K562 (cell line): Measurements from ENCODE around the gene NR3C2. TPM values are rescaled to one million over a fixed set of nuclear protein-coding genes. Genes with fewer than 3 reads are reported as not detected.

Source experiments
- ATAC-seq: fragments of 200-7000 bp; cut with Tn5 transposase; 3 replicates; pipeline ENCODE4 v1.9.1; 2020; ENCODE audit warnings: moderate library complexity
- BruUV-seq: library from RNA; stranded (reverse); fragments of 400-500 nt; replicated peaks from 2 replicates; lab custom pipeline; 2021; lab: Mats Ljungman, UMichigan
- CTCF ChIA-PET: fragments of 300-600 bp; formaldehyde crosslinking; extraction: SDS; loops from one replicate; lab custom pipeline; 2021; ENCODE audit warnings: low intra/inter-chr PET ratio; lab: Yijun Ruan, JAX
- POLR2A ChIA-PET: fragments of 300-600, 350-650 bp; sonication (Branson Sonifier 250); formaldehyde crosslinking; extraction: SDS; loops from one replicate; lab custom pipeline; 2021; ENCODE audit warnings: antibody characterized with exemption, inconsistent platforms; lab: Yijun Ruan, JAX
- DNase-seq, 4 experiments: peaks; one replicate each; pipeline versions ENCODE4 v3.0.0 to v3.0.0-alpha.2; 2011 to 2018; ENCODE audit warnings: low spot score in 3 of 4, mixed read lengths in 3 of 4; ENCODE audit errors: extremely low read depth in 1 of 4
- FAIRE-seq: peaks from 2 replicates; lab custom pipeline; 2011; peaks lifted over from hg19 to GRCh38; lab: Jason Lieb, UNC
- H2AFZ ChIP-seq: 2 replicates; pipeline ENCODE4 v1.6.0; 2011; ENCODE audit warnings: low read depth, low read length, control low read depth, inconsistent platforms
- H3K27ac ChIP-seq: fragments of 200-600 bp; 3 replicates; pipeline ENCODE4 v1.8.0; 2011; ENCODE audit warnings: low read depth, mild to moderate bottlenecking, control low read depth, inconsistent platforms, low read length, moderate library complexity, mixed read lengths; ENCODE audit errors: extremely low read depth
- H3K27me3 ChIP-seq, 2 experiments: fragments of 300-600 bp in 1 of 2; 2 replicates in 1 of 2; 3 replicates in 1 of 2; pipeline versions ENCODE4 v1.6.0 to v1.8.0; 2011; ENCODE audit warnings: inconsistent platforms in 2 of 2, low read length in 2 of 2, mild to moderate bottlenecking in 1 of 2, mixed read lengths in 1 of 2, moderate library complexity in 1 of 2; ENCODE audit not compliant: control insufficient read depth in 2 of 2, insufficient read depth in 2 of 2
- H3K36me3 ChIP-seq: fragments of 300-600 bp; 3 replicates; pipeline ENCODE4 v1.8.0; 2011; ENCODE audit warnings: mild to moderate bottlenecking, low read length, inconsistent platforms; ENCODE audit not compliant: control insufficient read depth, insufficient read depth
- H3K4me1 ChIP-seq, 2 experiments: fragments of 200-600 bp in 1 of 2; replicated peaks in 1 of 2; 2 replicates in 1 of 2; 3 replicates in 1 of 2; pipeline versions ENCODE4 v1.5.1 to v1.8.0; 2011; ENCODE audit warnings: inconsistent platforms in 2 of 2, low read length in 2 of 2, mild to moderate bottlenecking in 1 of 2, mixed read lengths in 1 of 2, moderate library complexity in 1 of 2; ENCODE audit not compliant: control insufficient read depth in 2 of 2, insufficient read depth in 2 of 2
- H3K4me2 ChIP-seq: 2 replicates; pipeline ENCODE4 v1.6.1; 2011; ENCODE audit warnings: low read length, control low read depth, inconsistent platforms, mixed read lengths; ENCODE audit not compliant: insufficient read depth
- H3K4me3 ChIP-seq: fragments of 200-600 bp; sonication (generic), shearing (Covaris generic); 2 replicates; pipeline ENCODE4 v1.5.1; 2016; ENCODE audit warnings: control low read depth, inconsistent platforms
- H3K79me2 ChIP-seq: fragments of 200-600 bp; 3 replicates; pipeline ENCODE4 v1.8.0; 2011; ENCODE audit warnings: low read length, inconsistent platforms; ENCODE audit not compliant: control insufficient read depth, insufficient read depth
- H3K9ac ChIP-seq, 2 experiments: 2 replicates each; pipeline versions ENCODE4 v1.6.0 to v1.6.1; 2011; ENCODE audit warnings: low read depth in 2 of 2, low read length in 2 of 2, control low read depth in 1 of 2, inconsistent platforms in 1 of 2, mild to moderate bottlenecking in 1 of 2, mixed read lengths in 1 of 2; ENCODE audit not compliant: insufficient read depth in 1 of 2
- H3K9me1 ChIP-seq: one replicate; pipeline ENCODE4 v1.6.0; 2011; ENCODE audit warnings: inconsistent platforms, mild to moderate bottlenecking, low read length, moderate library complexity; ENCODE audit not compliant: control insufficient read depth, insufficient read depth
- H3K9me3 ChIP-seq: replicated peaks from 2 replicates; pipeline ENCODE4 v1.5.1; 2011; ENCODE audit warnings: low read depth, low read length, inconsistent platforms; ENCODE audit not compliant: control insufficient read depth, insufficient read depth
- H4K20me1 ChIP-seq: replicated peaks from 2 replicates; pipeline ENCODE4 v1.6.1; 2011; ENCODE audit warnings: low read length, inconsistent platforms, mixed read lengths; ENCODE audit not compliant: control insufficient read depth, insufficient read depth
- ATF1 ChIP-seq, 2 experiments: fragments of 450-650 bp in 1 of 2; IDR thresholded peaks; 2 replicates each; pipeline ENCODE4 v1.6.1; 2016; ENCODE audit warnings: missing compliant biosample characterization in 1 of 2, missing genetic modification characterization in 1 of 2
- FOXA1 ChIP-seq: fragments of 450-650 bp; IDR thresholded peaks from 2 replicates; pipeline ENCODE4 v1.6.1; 2016; ENCODE audit warnings: mild to moderate bottlenecking, borderline replicate concordance
- HIVEP1 ChIP-seq: fragments of 250-450 bp; sonication (Bioruptor Pico); IDR thresholded peaks from 2 replicates; pipeline ENCODE4 v1.4.0; 2020; ENCODE audit warnings: mild to moderate bottlenecking
- ILK ChIP-seq: fragments of 450-650 bp; IDR thresholded peaks from 2 replicates; pipeline ENCODE4 v1.6.1; 2016; ENCODE audit warnings: missing genetic modification characterization, low read depth, mild to moderate bottlenecking, missing compliant biosample characterization, moderate library complexity, borderline replicate concordance
- JUND ChIP-seq, 2 experiments: IDR thresholded peaks; 2 replicates in 1 of 2; 3 replicates in 1 of 2; pipeline ENCODE4 v1.6.1; 2011; ENCODE audit warnings: borderline replicate concordance in 2 of 2, low read depth in 2 of 2, low read length in 2 of 2, improper control_type of control experiment in 1 of 2, missing biosample characterization in 1 of 2, missing genetic modification characterization in 1 of 2, missing genetic modification reagents in 1 of 2
- LEF1 ChIP-seq: fragments of 450-650 bp; IDR thresholded peaks from 2 replicates; pipeline ENCODE4 v1.6.1; 2016; ENCODE audit warnings: mild to moderate bottlenecking
- MCM7 ChIP-seq, 2 experiments: fragments of 450-650 bp; IDR thresholded peaks; 2 replicates each; pipeline ENCODE4 v1.6.1; 2016 to 2018
- MTA2 ChIP-seq: fragments of 450-650 bp; IDR thresholded peaks from 2 replicates; pipeline ENCODE4 v1.6.1; 2016; ENCODE audit warnings: low read depth
- NCOA4 ChIP-seq: fragments of 450-650 bp; IDR thresholded peaks from 2 replicates; pipeline ENCODE4 v1.6.1; 2018; ENCODE audit warnings: mild to moderate bottlenecking; ENCODE audit not compliant: partially characterized antibody
- RBFOX2 ChIP-seq: fragments of 200-400 bp; formaldehyde crosslinking; IDR thresholded peaks from 2 replicates; pipeline ENCODE4 v1.6.1; 2017; ENCODE audit warnings: low read depth, mild to moderate bottlenecking, low read length, moderate library complexity
- TARDBP ChIP-seq: fragments of 450-650 bp; IDR thresholded peaks from 2 replicates; pipeline ENCODE4 v1.6.1; 2016
- ZNF134 ChIP-seq: fragments of 250-450 bp; sonication (Bioruptor Pico); conservative IDR thresholded peaks from 2 replicates; pipeline ENCODE4 v1.4.0; 2020
- ZNF347 ChIP-seq: fragments of 450-650 bp; formaldehyde crosslinking; IDR thresholded peaks from 2 replicates; pipeline ENCODE4 v1.4.0; 2020; ENCODE audit warnings: low read depth, mild to moderate bottlenecking, moderate library complexity
- ZNF780A ChIP-seq: fragments of 250-450 bp; sonication (Bioruptor Pico); IDR thresholded peaks from 2 replicates; pipeline ENCODE4 v1.5.0; 2021; ENCODE audit warnings: mild to moderate bottlenecking
- in situ Hi-C: fragments of 300-500 bp; cut with MboI; formaldehyde crosslinking; loops from 4 replicates; pipeline ENCODE4 v1.15.0; 2018; ENCODE audit warnings: inconsistent platforms, mixed read lengths
- intact Hi-C: fragments of 100-400 bp; cut with micrococcal nuclease; formaldehyde crosslinking; loops from 2 replicates; pipeline ENCODE4 v1.14.2; 2022
- polyA plus RNA-seq, 8 experiments: library from polyadenylated mRNA; depleted of rRNA in 4 of 8; stranded (reverse) in 5 of 8; unstranded in 3 of 8; fragments of >200 nt; fragmentation: Nextera tagmentation in 2 of 8; fragmentation: Illumina TruSeq in 1 of 8; extraction: Ambion mirVana in 2 of 8; extraction: Trizol in 1 of 8; gene quantifications; 2 replicates each; pipeline versions ENCODE4 v1.2.1 to v1.2.3, GENCODE V29; 2011 to 2014; ENCODE audit warnings: inconsistent platforms in 1 of 8, missing spikeins in 1 of 8
- total RNA-seq, 7 experiments: library from RNA; depleted of rRNA in 6 of 7; stranded (reverse); fragments of >200 nt in 6 of 7; fragmentation: Illumina TruSeq in 2 of 7; extraction: Trizol in 2 of 7; gene quantifications; 2 replicates each; pipeline versions ENCODE4 v1.2.1 to v1.2.3, GENCODE V29; 2011 to 2021; ENCODE audit warnings: low replicate concordance in 1 of 7
- TF ChIP-seq, protein P1 (sequence below): sonication (generic); formaldehyde crosslinking; IDR thresholded peaks from 2 replicates; pipeline ENCODE4 v1.8.0; 2022; ENCODE audit warnings: missing genetic modification reagents, mild to moderate bottlenecking, borderline replicate concordance
- TF ChIP-seq, protein P2 (sequence below), 2 experiments: fragments of 450-650 bp in 1 of 2; sonication (generic) in 1 of 2; formaldehyde crosslinking in 1 of 2; IDR thresholded peaks in 1 of 2; conservative IDR thresholded peaks in 1 of 2; 2 replicates each; pipeline versions ENCODE4 v1.6.1 to v1.8.1; 2016 to 2023; ENCODE audit warnings: mild to moderate bottlenecking in 2 of 2, moderate library complexity in 2 of 2, inconsistent platforms in 1 of 2, missing genetic modification reagents in 1 of 2
- TF ChIP-seq, protein P3 (sequence below): fragments of 250-450 bp; sonication (Bioruptor Pico); IDR thresholded peaks from 2 replicates; pipeline ENCODE4 v1.4.0; 2020; ENCODE audit warnings: mild to moderate bottlenecking

Gene NR3C2
- total and polyA plus RNA-seq, 9 of the 15 experiments (the other 6 are each of a cell fraction or from before 2014, with no cell fraction given) = 0.01 to 0.28 (median 0.16) TPM; not detected in 2

DNA sequence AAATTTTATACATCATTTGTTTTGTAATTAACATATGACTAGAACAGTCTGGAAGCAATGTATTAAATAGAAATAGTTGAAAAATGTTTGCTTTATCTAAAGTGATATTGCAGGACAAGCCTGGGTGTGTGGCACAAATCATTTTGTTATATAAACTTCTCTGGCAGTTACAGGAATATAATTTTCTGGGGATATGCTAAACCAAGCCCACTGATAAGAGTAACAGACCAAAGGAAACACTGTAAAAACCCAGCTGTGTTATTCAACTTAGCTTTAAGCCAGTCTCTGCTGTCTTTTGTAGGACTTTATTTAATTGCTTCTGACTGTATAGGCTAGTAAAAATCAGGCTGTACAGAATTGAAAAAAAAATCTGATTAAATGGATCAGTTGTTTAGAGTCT, 156.2 kb downstream of the NR3C2 start:
- ChIA-PET CTCF (no interaction called here), POLR2A (no interaction called here)
- H3K4me3 ChIP-seq = no peak overlapping the region
- H3K4me1 ChIP-seq = no peaks in the 10 kb centered on the region
- no peak overlapping the region for H2AFZ ChIP-seq
- no peak for ATAC-seq
- no peaks in the 10 kb centered on the region for H3K36me3 ChIP-seq
- no peaks in the 10 kb centered on the region for H3K27me3 ChIP-seq
- H3K9ac ChIP-seq = no peak overlapping the region
- no peaks in the 10 kb centered on the region for H3K9me1 ChIP-seq
- no TSS peak for BruUV-seq
- no peak for DNase-seq
- in situ Hi-C loops = no loop called here
- no peaks in the 10 kb centered on the region for H4K20me1 ChIP-seq
- no peak overlapping the region for H3K27ac ChIP-seq
- H3K4me2 ChIP-seq = no peak overlapping the region
- H3K9me3 ChIP-seq = no peaks in the 10 kb centered on the region
- H3K79me2 ChIP-seq = no peaks in the 10 kb centered on the region
- intact Hi-C loops = no loop called here
- no peak for FAIRE-seq
- TF ChIP-seq, protein P1, sequence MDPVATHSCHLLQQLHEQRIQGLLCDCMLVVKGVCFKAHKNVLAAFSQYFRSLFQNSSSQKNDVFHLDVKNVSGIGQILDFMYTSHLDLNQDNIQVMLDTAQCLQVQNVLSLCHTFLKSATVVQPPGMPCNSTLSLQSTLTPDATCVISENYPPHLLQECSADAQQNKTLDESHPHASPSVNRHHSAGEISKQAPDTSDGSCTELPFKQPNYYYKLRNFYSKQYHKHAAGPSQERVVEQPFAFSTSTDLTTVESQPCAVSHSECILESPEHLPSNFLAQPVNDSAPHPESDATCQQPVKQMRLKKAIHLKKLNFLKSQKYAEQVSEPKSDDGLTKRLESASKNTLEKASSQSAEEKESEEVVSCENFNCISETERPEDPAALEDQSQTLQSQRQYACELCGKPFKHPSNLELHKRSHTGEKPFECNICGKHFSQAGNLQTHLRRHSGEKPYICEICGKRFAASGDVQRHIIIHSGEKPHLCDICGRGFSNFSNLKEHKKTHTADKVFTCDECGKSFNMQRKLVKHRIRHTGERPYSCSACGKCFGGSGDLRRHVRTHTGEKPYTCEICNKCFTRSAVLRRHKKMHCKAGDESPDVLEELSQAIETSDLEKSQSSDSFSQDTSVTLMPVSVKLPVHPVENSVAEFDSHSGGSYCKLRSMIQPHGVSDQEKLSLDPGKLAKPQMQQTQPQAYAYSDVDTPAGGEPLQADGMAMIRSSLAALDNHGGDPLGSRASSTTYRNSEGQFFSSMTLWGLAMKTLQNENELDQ (CRISPR knock-in tag) = no peak
- TF ChIP-seq ZNF134 (CRISPR knock-in tag) (no peak), ATF1 (CRISPR knock-in tag; IDR thresholded peaks at IDR 0.05) (no peak), ATF1 (tag; IDR thresholded peaks at IDR 0.05) (no peak), MCM7 (IDR thresholded peaks at IDR 0.05) (no peak), ILK (tag) (no peak), HIVEP1 (CRISPR knock-in tag) (no peak), NCOA4 (no peak), ZNF780A (CRISPR knock-in tag) (no peak), LEF1 (no peak), TARDBP (no peak), JUND (IDR thresholded peaks at IDR 0.05; ENCODE audit: borderline replicate concordance, low read depth, low read length) (no peak), JUND (tag; IDR thresholded peaks at IDR 0.05; ENCODE audit: borderline replicate concordance, low read depth, low read length) (no peak), ZNF347 (no peak), FOXA1 (no peak), RBFOX2 (no peak), MTA2 (no peak)
- TF ChIP-seq, protein P2, sequence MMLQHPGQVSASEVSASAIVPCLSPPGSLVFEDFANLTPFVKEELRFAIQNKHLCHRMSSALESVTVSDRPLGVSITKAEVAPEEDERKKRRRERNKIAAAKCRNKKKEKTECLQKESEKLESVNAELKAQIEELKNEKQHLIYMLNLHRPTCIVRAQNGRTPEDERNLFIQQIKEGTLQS (IDR thresholded peaks at IDR 0.05) = no peak
- TF ChIP-seq, protein P2 (CRISPR knock-in tag; conservative IDR thresholded peaks at IDR 0.05) = no peak
- TF ChIP-seq, protein P3, sequence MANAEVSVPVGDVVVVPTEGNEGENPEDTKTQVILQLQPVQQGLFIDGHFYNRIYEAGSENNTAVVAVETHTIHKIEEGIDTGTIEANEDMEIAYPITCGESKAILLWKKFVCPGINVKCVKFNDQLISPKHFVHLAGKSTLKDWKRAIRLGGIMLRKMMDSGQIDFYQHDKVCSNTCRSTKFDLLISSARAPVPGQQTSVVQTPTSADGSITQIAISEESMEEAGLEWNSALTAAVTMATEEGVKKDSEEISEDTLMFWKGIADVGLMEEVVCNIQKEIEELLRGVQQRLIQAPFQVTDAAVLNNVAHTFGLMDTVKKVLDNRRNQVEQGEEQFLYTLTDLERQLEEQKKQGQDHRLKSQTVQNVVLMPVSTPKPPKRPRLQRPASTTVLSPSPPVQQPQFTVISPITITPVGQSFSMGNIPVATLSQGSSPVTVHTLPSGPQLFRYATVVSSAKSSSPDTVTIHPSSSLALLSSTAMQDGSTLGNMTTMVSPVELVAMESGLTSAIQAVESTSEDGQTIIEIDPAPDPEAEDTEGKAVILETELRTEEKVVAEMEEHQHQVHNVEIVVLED = no peak
